ACC112 (cell line): Measurements from ENCODE around the gene TSN.
"Not testable (repeated sequence)": the region's sequence is repeated elsewhere in the genome, so short reads cannot be mapped to it uniquely, and the experiment has no call there.

Experiments used
- H2AFZ ChIP-seq: fragments of 200-600 bp; sonication (generic); one replicate; pipeline ENCODE4 v1.6.0; 2017; ENCODE audit warnings: antibody characterized with exemption, low read length; ENCODE audit not compliant: unreplicated experiment
- H3K27ac ChIP-seq: fragments of 200-600 bp; sonication (generic); 2 replicates; pipeline ENCODE4 v1.5.1; 2014; ENCODE audit warnings: low read depth, mild to moderate bottlenecking, antibody characterized with exemption, low read length, moderate library complexity
- H3K27me3 ChIP-seq: fragments of 200-600 bp; sonication (generic); 2 replicates; pipeline ENCODE4 v1.6.1; 2014; ENCODE audit warnings: mild to moderate bottlenecking, antibody characterized with exemption, low read length, moderate library complexity, mixed read lengths; ENCODE audit not compliant: insufficient read depth
- H3K36me3 ChIP-seq: fragments of 200-600 bp; sonication (generic); 2 replicates; pipeline ENCODE4 v1.6.1; 2016; ENCODE audit warnings: mild to moderate bottlenecking, antibody characterized with exemption, low read length, moderate library complexity, mixed read lengths; ENCODE audit not compliant: insufficient read depth
- H3K4me1 ChIP-seq: fragments of 200-600 bp; sonication (generic); one replicate; pipeline ENCODE4 v1.6.1; 2016; ENCODE audit warnings: low read length, mixed read lengths; ENCODE audit not compliant: insufficient read depth, unreplicated experiment, control insufficient read depth
- H3K4me3 ChIP-seq: fragments of 200-600 bp; sonication (generic); 2 replicates; pipeline ENCODE4 v1.5.1; 2014; ENCODE audit warnings: mild to moderate bottlenecking, low read depth, low read length
- H3K79me2 ChIP-seq: fragments of 200-600 bp; sonication (generic); one replicate; pipeline ENCODE4 v1.6.0; 2016; ENCODE audit warnings: low read length; ENCODE audit not compliant: control insufficient read depth, unreplicated experiment, insufficient read depth

TSN gene

GRCh38 chr2:121816797-121817196, 61.3 kb downstream of the TSN start:
- H3K27ac ChIP-seq = no peak overlapping the region
- no peak overlapping the region for H2AFZ ChIP-seq
- H3K4me1 ChIP-seq = no peaks in the 10 kb centered on the region
- H3K36me3 ChIP-seq = no peaks in the 10 kb centered on the region
- H3K79me2 ChIP-seq = no peaks in the 10 kb centered on the region
- peaks cover 63% of the 10 kb centered on the region for H3K27me3 ChIP-seq
- no peak overlapping the region for H3K4me3 ChIP-seq

DNA sequence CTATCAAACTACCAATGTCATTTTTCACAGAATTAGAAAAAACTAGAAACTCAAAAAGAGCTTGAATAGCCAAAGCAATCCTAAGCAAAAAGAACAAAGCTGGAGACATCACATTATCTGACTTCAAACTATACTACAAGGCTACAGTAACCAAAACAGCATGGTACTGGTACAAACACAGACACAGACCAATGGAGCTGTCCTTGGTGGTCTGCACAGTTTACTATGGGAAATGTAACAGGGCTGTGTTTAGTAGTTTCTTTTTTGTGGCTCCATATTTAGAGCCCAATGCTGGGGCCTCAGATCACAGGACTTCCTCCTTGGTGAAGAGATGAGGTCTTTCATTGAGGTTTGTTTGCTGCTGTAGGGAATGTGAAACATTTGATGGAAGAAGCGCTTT, 61.9 kb downstream of the TSN start:
- H3K36me3 ChIP-seq, H3K4me3 ChIP-seq, H2AFZ ChIP-seq, H3K27ac ChIP-seq, H3K4me1 ChIP-seq, H3K79me2 ChIP-seq: not testable (repeated sequence)
- H3K27me3 ChIP-seq = peaks cover 64% of the 10 kb centered on the region
